Astrocyte (in vitro differentiated cells and primary cell): Measurements from ENCODE around the gene BOD1. TPM values are rescaled to one million over a fixed set of nuclear protein-coding genes. Genes with fewer than 3 reads are reported as not detected.

Experiments
- DNase-seq: peaks from one replicate; pipeline ENCODE4 v3.0.0-alpha.2; 2010; ENCODE audit warnings: low read depth
- FAIRE-seq: peaks from 2 replicates; lab custom pipeline; 2011; peaks lifted over from hg19 to GRCh38; lab: Jason Lieb, UNC
- H2AFZ ChIP-seq: 2 replicates; pipeline ENCODE4 v1.6.0; 2012; ENCODE audit warnings: low read depth, low read length, inconsistent platforms
- H3K27ac ChIP-seq: 2 replicates; pipeline ENCODE4 v1.5.1; 2011; ENCODE audit warnings: low read depth, low read length, inconsistent platforms
- H3K27me3 ChIP-seq: 2 replicates; pipeline ENCODE4 v1.6.0; 2011; ENCODE audit warnings: low read length, inconsistent platforms; ENCODE audit not compliant: insufficient read depth
- H3K36me3 ChIP-seq: 2 replicates; pipeline ENCODE4 v1.5.1; 2011; ENCODE audit warnings: low read length, inconsistent platforms; ENCODE audit not compliant: insufficient read depth
- H3K4me1 ChIP-seq: 2 replicates; pipeline ENCODE4 v1.5.1; 2011; ENCODE audit warnings: low read length, inconsistent platforms; ENCODE audit not compliant: insufficient read depth
- H3K4me2 ChIP-seq: 2 replicates; pipeline ENCODE4 v1.6.0; 2012; ENCODE audit warnings: low read length, inconsistent platforms
- H3K4me3 ChIP-seq: 2 replicates; pipeline ENCODE4 v1.5.1; 2011; ENCODE audit warnings: low read depth, mild to moderate bottlenecking, low read length, inconsistent platforms; ENCODE audit not compliant: insufficient read depth
- H3K79me2 ChIP-seq: 2 replicates; pipeline ENCODE4 v1.6.0; 2012; ENCODE audit warnings: mild to moderate bottlenecking, low read length, inconsistent platforms; ENCODE audit not compliant: insufficient read depth
- H3K9ac ChIP-seq: 2 replicates; pipeline ENCODE4 v1.6.0; 2012; ENCODE audit warnings: mild to moderate bottlenecking, low read length, inconsistent platforms
- H3K9me3 ChIP-seq: 2 replicates; pipeline ENCODE4 v1.5.1; 2012; ENCODE audit warnings: low read depth, mild to moderate bottlenecking, low read length, inconsistent platforms; ENCODE audit not compliant: insufficient read depth
- H4K20me1 ChIP-seq: 2 replicates; pipeline ENCODE4 v1.6.0; 2012; ENCODE audit warnings: low read length, inconsistent platforms; ENCODE audit not compliant: insufficient read depth
- H3K27ac Mint-ChIP-seq: one replicate; pipeline ENCODE4 v1.8.0; 2021; ENCODE audit warnings: mild to moderate bottlenecking, mixed read lengths; ENCODE audit not compliant: unreplicated experiment
- H3K27me3 Mint-ChIP-seq: one replicate; pipeline ENCODE4 v1.8.0; 2021; ENCODE audit warnings: low read depth, mixed read lengths; ENCODE audit not compliant: unreplicated experiment
- H3K36me3 Mint-ChIP-seq: one replicate; pipeline ENCODE4 v1.8.0; 2021; ENCODE audit warnings: low read depth, mixed read lengths; ENCODE audit not compliant: unreplicated experiment
- H3K4me1 Mint-ChIP-seq: one replicate; pipeline ENCODE4 v1.8.0; 2021; ENCODE audit warnings: low read depth, mixed read lengths; ENCODE audit not compliant: unreplicated experiment
- H3K4me3 Mint-ChIP-seq: one replicate; pipeline ENCODE4 v1.8.0; 2021; ENCODE audit warnings: mild to moderate bottlenecking, moderate library complexity, mixed read lengths; ENCODE audit not compliant: unreplicated experiment
- H3K9me3 Mint-ChIP-seq: one replicate; pipeline ENCODE4 v1.8.0; 2021; ENCODE audit warnings: mild to moderate bottlenecking, mixed read lengths; ENCODE audit not compliant: unreplicated experiment
- EZH2 ChIP-seq: IDR thresholded peaks from 2 replicates; pipeline ENCODE4 v1.6.1; 2012; ENCODE audit warnings: mild to moderate bottlenecking, low read length, inconsistent platforms; ENCODE audit not compliant: insufficient read depth
- total RNA-seq: library from RNA; stranded (reverse); gene quantifications from 2 replicates; pipeline ENCODE4 v1.2.1, GENCODE V29; 2021
- TF ChIP-seq, protein P1 (sequence below): IDR thresholded peaks from 2 replicates; pipeline ENCODE4 v1.5.1; 2011; ENCODE audit warnings: low read depth, mild to moderate bottlenecking, inconsistent platforms, low read length, moderate library complexity; ENCODE audit not compliant: insufficient read depth

The BOD1 gene
- total RNA-seq, 1 donor from 2014 or later = 76.8 TPM

DNA sequence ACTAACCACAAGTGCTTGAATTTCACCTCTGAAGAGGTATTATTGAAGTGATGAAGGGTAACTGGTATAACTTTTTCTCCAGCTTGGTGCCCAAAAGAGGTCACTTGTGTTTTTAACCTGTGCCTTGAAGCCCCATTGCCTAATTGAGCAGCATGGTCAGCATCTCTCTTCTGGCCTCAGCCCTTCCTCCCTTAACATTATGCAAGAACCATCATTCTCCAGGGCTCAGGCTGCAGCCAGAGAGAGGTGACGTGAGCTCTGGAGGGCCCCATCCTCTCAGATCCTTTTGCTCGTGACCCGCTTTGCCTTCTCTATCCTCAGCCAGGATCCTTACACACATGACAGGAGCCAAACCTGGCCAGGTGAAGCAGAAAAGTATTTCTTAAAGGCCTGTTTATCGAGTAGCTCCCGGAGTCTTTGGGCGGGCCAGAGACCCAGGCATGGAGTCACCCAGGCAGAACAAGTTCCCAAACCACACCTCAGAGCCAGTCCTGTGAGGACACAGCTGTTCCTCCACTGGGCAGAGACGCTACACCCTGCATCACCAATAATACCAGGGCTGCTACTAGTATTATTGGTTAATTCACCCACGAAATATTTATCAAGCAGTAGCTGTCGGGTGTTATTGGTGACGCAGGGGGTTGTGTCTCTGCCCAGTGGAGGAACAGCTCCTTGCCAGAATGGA lies 29.6 kb upstream of the BOD1 start:
- Histone ChIP-seq H3K4me1 (peaks cover 8% of the 10 kb centered on the region), H3K4me2 (no peak overlapping the region), H3K4me3 (no peak overlapping the region), H3K27me3 (no peaks in the 10 kb centered on the region), H3K9ac (no peak overlapping the region), H2AFZ (no peak overlapping the region), H3K79me2 (no peaks in the 10 kb centered on the region), H3K9me3 (no peaks in the 10 kb centered on the region), H3K27ac (no peak overlapping the region), H4K20me1 (no peaks in the 10 kb centered on the region), H3K36me3 (no peaks in the 10 kb centered on the region)
- peak overlapping the region; percentile 30 for H3K27ac Mint-ChIP-seq
- H3K27me3 Mint-ChIP-seq = peaks cover 5% of the 10 kb centered on the region
- peaks cover 19% of the 10 kb centered on the region for H3K4me1 Mint-ChIP-seq
- no peaks in the 10 kb centered on the region for H3K36me3 Mint-ChIP-seq
- TF ChIP-seq, protein P1, sequence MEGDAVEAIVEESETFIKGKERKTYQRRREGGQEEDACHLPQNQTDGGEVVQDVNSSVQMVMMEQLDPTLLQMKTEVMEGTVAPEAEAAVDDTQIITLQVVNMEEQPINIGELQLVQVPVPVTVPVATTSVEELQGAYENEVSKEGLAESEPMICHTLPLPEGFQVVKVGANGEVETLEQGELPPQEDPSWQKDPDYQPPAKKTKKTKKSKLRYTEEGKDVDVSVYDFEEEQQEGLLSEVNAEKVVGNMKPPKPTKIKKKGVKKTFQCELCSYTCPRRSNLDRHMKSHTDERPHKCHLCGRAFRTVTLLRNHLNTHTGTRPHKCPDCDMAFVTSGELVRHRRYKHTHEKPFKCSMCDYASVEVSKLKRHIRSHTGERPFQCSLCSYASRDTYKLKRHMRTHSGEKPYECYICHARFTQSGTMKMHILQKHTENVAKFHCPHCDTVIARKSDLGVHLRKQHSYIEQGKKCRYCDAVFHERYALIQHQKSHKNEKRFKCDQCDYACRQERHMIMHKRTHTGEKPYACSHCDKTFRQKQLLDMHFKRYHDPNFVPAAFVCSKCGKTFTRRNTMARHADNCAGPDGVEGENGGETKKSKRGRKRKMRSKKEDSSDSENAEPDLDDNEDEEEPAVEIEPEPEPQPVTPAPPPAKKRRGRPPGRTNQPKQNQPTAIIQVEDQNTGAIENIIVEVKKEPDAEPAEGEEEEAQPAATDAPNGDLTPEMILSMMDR = no peak
- no peak for TF ChIP-seq EZH2
- DNase-seq = no peak
- no peak for FAIRE-seq
- H3K9me3 Mint-ChIP-seq = no peaks in the 10 kb centered on the region
- H3K4me3 Mint-ChIP-seq = peak overlapping the region; percentile 9

- no peak overlapping the region for H3K9ac ChIP-seq
- TF ChIP-seq, protein P1 = no peak
- TF ChIP-seq EZH2 = no peak
- no peaks in the 10 kb centered on the region for H3K36me3 ChIP-seq
- H3K27ac Mint-ChIP-seq = peak overlapping the region; percentile 42
- H3K4me3 Mint-ChIP-seq = no peak overlapping the region
- peaks cover 5% of the 10 kb centered on the region for H3K27me3 Mint-ChIP-seq
- H3K9me3 Mint-ChIP-seq = no peaks in the 10 kb centered on the region
- H3K4me2 ChIP-seq = no peak overlapping the region
- no peaks in the 10 kb centered on the region for H3K9me3 ChIP-seq
- H3K27me3 ChIP-seq = no peaks in the 10 kb centered on the region
- no peaks in the 10 kb centered on the region for H4K20me1 ChIP-seq
- no peak overlapping the region for H3K27ac ChIP-seq
- no peak overlapping the region for H3K4me3 ChIP-seq
- no peaks in the 10 kb centered on the region for H3K36me3 Mint-ChIP-seq
- H3K79me2 ChIP-seq = no peaks in the 10 kb centered on the region
- H3K4me1 Mint-ChIP-seq = peaks cover 19% of the 10 kb centered on the region
- peaks cover 8% of the 10 kb centered on the region for H3K4me1 ChIP-seq
- FAIRE-seq (no peak), DNase-seq (peak; percentile 56)
- H2AFZ ChIP-seq = no peak overlapping the region
Observed at GRCh38 chr5:173645437-173645807, 29.0 kb upstream of the BOD1 start.
